Stimulated activated CD4-positive, alpha-beta T cell treated with anti-CD3 and anti-CD28 coated beads, Interleukin-15, amount 100 ng/mL, for 1 hour (primary cell): ENCODE measurements around the gene MUC5AC.
"Not testable (repeated sequence)": the region's sequence is repeated elsewhere in the genome, so short reads cannot be mapped to it uniquely, and the experiment has no call there.

ENCODE experiments used
- DNase-seq, 2 donors: peaks; one replicate each; pipeline ENCODE4 v3.0.0-alpha.2; 2020; ENCODE audit warnings: low read depth in 1 of 2, low spot score in 1 of 2

The MUC5AC gene

GRCh38 chr11:1206391-1207271, 48.9 kb downstream of the MUC5AC start:
- no peak for DNase-seq

DNA sequence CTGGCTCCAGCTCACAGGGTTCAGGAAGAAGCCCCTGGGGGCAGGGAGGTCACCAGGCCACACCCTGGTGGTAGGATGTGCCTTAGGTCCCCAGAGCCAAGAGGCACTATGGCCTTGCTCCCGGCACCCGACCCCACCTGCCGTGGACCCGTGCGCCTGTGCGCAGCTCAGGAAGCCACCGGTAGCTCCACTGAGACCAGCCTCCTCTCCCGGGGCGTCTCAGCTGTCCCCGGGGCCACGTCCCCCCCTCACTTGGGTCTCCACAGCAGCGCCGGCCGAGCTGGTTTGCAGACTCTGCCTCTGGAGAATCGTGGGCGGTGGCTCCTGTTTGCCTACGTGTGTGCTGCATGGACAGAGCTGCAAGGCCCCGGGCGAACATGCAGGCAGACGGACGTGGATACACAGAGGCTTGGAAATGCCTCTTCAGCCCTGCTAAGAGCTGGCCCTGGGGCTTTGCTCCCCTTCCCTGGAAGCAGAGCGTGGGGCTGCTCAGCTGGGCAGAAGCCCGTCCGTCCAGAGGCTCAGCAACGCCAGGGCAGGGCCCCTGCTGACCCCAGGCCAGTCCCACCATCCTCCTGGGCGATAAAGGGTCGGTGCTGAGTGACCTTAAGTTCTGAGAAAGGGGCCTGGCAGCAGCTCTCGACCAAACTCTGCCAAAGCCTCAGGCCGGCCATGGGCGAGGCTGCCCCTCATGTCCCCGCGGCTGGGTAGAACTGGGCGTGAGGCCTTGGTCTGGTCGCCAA, 49.8 kb downstream of the MUC5AC start:
- DNase-seq, result no peak

DNA sequence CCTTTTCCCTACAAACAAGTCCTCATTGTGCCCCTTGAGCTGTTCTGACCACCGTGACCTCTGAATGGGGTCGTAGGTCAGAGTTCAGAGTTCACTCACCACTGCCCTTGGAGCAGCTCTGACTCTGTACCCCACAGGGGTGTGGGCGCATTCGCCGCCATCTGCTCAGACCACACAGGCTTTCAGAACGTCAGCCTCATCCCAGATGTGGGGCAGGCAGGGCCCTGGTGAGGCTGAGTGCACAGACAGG, 50.3 kb downstream of the MUC5AC start:
- no peak for DNase-seq

DNA sequence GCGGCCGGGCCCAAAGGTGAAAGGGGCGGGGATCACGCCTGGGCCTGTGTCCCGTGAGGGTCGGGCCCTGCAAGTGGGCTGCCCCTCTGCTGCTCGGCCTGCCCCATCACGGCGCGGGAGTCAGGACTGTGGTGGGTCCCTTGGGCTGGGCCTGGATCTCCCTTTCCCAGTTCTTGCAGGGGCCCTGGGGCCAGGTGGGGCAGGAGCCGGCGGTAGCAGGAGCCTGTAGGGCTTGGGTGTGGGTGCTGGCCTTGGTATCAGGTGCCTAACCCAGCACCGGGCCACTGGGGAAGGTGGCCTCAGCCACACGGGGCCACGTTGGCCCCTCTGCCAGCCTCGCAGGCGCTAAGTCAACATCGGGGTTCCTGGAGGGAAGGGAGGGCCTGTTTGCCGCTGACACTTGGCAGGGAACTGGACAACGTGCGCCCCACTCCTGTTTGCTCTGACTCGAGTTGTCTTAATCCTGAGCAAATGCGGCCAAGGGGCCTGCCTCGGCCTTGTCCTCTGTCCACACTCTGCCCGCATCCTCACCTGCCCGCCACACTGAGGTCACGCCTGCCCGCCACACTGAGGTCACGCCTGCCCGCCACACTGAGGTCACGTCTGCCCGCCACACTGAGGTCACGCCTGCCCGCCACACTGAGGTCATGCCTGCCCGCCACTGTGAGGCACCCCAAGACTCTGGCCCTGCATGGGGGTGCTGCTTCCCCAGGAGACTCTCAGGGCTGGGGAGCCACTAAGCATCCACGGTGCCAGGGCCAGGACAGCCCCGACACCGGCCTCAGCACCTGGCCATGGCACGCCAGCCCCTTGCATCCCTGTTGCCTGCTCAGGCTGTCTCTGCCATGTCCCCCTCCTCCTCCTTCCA, 50.9 kb downstream of the MUC5AC start:
- DNase-seq, result no peak

DNA sequence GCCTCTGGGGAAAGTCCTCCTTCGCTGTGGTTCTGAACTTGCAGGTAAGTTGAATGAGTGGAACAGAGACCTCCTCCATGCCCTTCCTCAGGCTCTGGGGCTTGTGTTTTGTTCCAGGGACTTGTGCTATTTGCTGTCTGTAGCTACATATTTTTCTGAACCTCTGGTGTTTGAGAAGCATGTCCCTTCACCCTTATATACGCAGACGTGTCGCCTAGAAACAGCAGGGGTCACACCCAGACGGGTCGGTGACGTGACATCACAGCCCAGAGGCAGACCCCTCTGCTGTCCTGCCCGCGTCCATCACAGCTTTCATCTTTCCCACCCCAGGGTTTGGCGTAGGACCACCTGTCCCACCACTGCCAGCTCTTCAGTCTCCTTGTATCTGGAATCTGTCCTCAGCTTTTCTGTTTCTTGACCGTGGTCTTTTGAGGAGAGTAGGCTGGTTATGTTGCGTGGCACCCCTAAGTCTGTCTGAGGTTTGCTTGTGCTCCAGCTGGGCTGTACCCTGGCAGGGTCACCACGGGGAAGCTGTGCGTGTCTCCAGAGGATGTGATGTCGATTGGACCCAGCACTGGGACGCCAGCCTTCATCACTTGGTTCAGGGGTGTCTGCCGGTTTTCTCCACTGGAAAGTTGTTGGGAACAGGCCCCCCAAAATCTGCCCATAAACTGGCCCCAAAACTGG, 51.8 kb downstream of the MUC5AC start:
- DNase-seq, result no peak

DNA sequence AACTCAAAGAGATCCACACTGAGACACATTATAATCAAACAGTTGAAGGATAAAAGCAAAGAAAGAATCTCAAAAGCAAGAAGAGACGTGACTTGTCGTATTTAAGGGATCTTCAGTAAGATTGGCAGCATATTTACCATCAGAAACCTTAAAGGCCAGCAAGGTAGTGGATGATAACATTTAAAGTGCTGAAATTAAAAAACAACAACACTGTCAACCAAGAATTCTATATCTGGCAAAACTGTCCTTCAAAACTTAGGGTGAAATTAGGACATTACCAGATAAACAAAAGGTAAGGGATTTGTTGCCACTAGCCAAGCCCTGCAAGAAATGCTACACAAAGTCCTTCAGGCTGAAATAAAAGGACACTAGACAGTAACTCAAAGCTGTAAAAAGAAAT, 54.1 kb downstream of the MUC5AC start:
- no peak for DNase-seq

GRCh38 chr11:1215826-1216225, 58.1 kb downstream of the MUC5AC start:
- not testable (repeated sequence) for DNase-seq

DNA sequence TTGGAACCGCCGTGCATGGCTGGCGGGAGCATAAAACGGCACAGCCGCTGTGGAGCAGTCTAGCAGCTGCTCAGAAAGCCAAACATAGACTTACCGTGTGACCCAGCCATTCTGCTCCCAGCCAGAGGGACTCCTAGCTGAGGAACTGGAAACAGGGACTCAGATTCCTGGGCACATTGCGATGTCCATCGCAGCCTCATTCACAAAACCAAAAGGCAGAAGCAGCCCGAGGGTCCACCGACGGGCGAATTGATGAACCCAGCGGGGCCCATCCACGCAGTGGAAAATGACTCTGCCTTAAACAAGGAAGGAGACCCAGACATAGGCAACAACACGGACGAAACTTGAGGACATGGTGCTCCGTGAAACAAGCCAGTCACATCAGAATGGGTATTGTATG, 59.4 kb downstream of the MUC5AC start:
- no peak for DNase-seq

DNA sequence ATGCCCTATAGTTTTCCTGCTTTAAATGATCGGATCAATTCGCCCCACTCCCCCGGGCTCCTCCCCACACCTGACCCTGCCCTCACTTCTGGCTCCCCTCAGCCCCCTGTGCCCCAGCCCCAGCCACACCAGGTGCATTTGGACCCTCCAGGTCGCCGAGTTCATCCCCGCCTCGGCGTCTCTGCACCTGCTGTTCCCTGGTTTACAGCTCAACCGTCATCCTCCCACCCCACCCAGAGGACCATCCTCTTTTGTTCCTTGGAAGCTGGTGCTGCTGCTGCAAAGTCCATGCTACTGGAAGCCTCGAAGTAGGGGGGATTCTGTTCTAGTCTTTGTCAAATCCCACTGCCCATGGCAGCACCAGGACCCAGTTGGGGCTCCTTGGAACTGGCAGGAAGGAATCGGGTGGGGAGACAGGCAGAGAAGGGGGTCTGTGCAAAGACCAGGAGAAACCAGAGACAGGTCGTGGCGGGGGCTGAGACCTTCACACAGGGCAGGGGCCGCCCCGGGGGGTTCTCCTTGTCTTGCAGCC, 60.6 kb downstream of the MUC5AC start:
- no peak for DNase-seq

DNA sequence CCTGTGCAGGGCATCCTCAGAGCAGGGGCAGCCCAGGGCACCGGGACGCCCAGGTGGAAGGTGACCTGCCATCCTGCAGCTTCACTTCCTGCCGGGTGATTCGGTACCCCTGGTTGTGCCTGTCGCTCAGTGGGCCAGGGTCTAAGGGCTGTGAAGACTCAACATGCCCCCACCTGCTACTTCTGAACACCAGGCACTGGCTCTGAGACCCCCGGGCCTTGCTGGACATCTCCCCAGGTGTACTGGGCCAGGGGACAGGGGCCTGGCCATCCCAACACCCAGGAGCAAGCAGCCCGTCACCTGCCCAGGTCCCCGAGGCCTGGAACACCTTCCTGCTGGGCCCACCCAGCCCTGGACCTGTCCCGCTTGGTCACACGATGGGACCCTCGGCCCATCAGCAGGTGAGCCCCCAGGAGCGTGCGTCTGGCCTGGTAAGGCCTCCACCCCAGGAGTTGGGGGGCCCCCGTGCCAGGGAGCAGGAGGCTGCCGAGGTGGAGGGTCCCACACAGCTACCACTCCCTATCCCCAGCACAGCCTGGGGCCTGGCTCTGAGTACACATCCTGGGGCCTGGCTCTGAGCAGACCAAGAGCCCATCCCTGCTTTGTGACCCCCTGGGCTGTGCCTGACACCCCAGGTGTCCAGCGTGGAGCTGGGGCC, 61.2 kb downstream of the MUC5AC start:
- no peak for DNase-seq

- DNase-seq, result no peak
Measured at GRCh38 chr11:1219446-1219833, 61.7 kb downstream of the MUC5AC start.

- DNase-seq, result no peak
Measured at GRCh38 chr11:1219834-1220815, 62.4 kb downstream of the MUC5AC start.

- no peak for DNase-seq
Measured at GRCh38 chr11:1220941-1221721, 63.4 kb downstream of the MUC5AC start.

DNA sequence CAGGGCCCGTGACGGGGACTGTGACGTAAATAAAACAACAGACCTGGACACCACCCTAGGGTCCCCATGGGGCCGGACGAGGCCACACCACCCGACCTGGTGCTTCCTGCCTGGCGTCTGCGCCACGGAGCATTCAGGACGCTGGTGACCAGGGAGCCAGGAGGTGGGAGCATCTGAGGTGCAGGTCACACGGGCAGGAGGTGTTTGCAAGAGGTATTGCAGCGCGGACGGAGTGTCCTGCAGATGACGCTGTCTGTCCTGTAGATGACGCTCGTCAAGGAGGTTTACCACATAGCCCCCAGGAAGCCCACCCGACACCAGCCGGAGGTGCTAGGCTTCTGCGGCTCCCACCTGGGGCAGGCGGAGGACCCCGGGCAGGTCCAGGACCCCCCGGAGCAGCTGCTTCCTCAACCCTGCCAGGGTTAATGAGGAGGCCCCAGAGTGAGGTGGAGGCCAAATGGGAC, 64.1 kb downstream of the MUC5AC start:
- DNase-seq, result no peak

DNA sequence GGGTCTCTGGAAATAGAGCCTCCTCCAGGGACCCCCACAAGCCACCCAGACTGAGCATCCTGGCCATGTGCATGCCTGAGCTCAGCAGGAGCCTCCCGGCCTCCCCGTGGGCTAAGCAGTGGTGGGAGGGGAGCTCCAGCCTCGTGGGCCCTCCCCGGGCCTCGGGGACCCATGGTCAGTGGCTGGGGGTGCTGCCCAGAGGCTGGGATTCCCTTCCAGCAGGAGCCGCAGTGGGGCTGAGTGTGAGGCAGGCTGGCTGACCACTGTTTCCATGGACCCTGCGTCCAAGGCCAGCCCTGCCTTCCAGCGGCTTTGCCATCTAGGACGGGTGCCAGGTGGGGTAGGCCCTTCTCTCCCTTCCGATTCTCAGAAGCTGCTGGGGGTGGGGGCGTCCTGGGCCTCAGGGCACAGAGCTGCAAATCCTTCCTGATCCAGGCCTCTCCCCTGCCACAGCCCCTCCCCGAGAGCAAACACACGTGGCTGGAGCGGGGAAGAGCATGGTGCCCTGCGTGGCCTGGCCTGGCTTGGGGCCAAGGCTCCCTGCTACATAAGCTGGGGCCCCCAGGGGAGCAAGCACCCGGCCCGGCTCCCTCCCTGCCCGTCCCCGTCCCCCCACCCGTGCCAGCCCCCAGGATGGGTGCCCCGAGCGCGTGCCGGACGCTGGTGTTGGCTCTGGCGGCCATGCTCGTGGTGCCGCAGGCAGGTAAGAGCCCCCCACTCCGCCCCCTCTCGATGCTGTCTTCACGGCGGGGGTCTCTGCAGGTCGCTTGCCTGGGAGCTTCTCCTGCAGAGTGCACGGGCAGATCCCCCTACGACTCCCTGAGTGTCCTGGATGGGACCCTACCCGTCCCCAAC, 65.0 kb downstream of the MUC5AC start, which contains the start of gene MUC5B:
TSS of gene MUC5B (plus strand) at position 576 of the 855 bp plus-strand sequence. CDS start at position 634, 58 bp downstream.
- DNase-seq, result no peak

DNA sequence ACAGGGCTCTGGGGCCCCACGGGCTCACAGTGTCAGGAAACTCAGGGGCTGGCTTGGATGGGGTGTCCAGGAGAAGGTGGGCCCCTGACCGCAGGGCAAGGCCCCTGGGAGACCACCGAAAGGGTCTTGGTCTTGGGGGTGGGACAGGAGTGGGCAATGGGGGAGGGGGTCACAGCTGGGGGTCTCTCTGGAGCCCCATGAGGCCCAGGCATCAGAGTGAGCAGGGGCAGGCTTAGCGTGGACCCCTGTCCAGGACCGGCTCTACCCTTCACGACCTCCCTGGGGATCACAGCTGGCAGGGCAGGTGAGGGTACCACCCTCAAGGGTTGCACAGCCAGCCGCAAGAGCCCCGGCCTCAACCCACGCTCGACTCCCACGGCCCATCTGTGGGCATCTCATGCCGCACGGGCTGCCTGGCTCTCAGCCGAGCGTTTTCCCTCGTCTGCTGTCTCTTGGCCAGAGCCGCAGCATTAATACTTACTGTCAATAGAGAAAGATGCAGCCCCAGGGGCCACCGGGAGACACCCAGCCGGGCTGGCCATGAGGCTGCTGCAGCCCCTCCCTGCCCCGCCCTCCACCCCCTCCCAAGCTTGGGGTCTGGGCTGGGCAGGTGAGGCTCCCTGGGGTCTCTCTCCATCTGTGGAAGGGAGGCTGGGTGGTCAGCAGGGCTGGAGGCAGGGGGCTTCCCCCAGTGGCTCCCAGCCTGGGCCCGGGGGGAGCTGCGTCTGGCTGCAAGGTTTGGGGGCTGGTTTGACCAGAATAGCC, 65.8 kb downstream of the MUC5AC start:
- no peak for DNase-seq

DNA sequence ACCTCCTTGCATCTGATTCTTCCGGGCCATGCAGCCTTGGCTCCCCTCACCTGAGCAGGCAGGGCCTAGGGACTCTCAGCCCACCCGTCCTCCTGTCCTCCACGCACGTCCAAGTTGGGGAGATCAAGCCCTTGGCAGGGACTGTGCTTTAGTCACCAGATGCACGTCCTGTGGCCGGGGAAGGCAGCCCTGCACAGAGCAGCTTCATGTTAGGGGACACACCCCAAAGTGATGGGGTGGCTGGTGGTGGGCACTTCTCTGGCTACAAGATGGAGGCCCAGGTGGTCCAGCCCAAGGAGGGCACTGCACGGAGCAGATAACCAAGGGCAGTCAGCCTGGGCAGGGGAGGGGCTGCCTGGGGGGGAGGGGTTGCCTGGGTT, 66.3 kb downstream of the MUC5AC start:
- no peak for DNase-seq
